ENCODE results near the gene ATP8A2.
"Not testable (repeated sequence)": the region's sequence is repeated elsewhere in the genome, so short reads cannot be mapped to it uniquely, and the experiment has no call there.

ATP8A2 gene

DNA sequence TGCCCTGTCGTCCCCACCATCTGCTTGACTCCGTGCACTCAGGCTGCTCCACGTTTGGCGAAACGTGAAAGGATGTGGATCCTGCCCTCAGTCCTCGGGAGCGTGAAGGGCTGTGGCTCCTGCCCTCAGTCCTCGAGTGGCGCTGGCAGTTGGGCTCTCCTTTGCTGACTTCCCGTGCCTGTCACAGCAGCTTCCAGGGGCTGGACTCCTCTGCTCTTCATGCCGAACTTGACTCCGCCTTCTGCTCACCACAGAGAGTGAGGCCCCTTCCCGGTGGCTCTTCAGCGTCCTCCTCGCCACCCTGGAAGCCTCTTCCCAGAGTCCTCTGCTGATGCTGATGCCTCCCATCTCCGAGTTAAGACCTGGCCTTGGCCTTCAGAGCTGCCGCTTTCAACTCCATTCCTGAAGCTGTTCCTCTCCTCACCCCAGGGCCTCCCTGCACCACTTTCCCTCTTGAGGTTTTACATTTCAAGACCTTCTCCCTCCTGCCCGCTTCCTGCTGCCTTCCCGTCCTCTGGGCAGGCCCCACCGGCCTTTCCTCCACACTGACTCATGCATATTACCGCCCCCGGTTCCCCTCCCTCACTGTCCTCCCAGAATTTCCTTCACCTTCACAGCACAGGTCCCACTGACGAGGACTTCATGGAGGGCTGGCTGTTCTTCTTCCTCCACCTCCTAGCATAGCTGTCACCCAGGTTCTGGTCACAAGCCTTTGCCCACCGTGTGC is 568.4 kb downstream of the ATP8A2 start:
- peak in 1 of 2 experiments; percentile 8 for DNase-seq

DNA sequence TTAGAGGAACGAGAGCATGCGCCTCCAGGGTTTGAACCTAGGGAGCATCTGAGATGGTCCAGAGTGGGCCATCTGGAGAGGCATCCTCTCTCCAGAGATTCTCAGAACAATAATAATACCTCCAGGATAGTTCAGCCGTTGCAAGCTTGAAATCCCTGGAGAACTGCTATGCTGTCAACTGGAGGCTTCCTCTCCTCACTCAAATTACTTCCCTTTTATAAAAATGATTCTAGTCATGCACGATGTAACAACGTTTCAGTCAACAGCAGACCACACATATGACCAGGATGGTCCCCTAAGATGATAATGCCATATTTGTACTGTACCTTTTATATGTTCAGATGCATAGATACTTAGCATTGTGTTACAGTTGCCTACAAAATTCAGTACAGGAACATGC is 571.3 kb downstream of the ATP8A2 start:
- DNase-seq = no peak

DNA sequence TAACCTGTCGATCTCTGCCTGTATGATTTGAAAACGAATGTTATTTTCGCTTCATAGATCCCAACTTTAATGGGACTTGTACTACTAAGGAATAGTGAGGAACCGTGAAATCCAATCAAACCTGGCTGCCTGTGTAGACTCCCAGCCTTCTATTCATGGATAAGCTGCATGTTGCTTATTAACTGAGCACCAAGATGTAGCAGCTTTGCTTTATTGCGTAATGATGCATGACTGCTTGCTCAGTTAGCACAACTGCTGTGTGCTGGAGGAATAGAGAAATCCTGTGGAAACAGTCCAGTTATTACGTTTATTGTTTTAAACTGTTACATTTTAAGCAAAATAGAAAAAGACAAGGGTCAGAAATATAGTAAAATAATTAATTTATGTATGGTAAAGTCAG is 571.9 kb downstream of the ATP8A2 start:
- DNase-seq = no peak

DNA sequence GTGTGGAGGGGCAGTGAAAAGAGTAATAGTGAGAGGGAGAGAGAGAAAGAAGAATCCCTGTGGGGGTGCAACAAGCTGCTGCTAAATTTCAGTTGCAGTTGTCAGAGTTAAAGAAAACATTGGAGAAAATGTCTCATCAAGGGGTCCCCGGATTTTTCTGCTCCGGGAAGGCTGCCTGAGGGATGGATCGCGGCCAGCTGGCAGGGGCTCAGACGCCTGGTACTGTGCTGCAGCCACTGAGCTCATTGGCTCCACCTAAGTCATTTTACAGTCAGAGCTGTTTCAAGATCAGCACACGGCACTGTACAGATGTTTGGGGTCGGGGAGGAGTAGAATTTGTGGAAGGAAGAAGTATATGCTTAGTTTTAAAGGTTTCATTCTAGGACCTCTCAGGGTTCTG is 573.8 kb downstream of the ATP8A2 start:
- DNase-seq = no peak

DNA sequence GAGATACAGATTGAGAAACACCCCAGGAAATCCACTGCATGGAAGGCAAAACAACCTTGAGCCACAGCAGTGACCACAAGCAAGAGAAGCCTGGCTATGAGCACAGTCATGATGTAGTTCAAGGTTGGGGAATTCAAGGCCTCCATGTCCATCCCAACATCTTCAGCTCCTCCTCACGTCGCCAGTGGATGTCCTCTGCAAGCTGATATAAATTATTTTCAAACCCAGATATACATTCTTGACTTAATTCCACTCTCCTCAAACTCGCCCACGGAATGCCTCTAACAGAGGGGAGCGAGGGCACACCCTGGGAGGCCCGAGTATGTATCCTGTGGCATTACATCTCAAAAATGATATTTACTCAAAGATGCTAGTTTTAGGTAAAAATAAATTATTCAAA is 574.5 kb downstream of the ATP8A2 start:
- no peak for DNase-seq

DNA sequence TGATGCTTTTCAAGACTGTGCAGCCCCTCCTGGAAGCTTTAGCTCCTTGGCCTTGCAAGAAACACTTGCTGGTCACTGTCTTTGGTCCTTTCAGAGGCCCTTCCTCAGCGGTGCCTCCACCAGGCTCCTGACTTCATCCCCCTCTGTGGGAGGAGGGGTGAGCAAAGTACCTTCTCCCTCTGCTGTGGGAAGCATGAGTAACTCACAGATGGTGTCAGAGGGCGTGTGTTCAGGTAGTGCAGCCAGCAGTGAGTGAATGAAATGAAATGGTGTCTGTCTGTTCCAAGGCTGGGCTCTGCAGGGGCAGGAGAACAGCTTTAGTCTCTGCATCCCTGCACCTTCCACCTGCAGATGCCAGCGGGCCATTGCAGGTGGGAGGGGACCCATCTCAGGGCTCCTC is 577.1 kb downstream of the ATP8A2 start:
- DNase-seq = no peak

DNA sequence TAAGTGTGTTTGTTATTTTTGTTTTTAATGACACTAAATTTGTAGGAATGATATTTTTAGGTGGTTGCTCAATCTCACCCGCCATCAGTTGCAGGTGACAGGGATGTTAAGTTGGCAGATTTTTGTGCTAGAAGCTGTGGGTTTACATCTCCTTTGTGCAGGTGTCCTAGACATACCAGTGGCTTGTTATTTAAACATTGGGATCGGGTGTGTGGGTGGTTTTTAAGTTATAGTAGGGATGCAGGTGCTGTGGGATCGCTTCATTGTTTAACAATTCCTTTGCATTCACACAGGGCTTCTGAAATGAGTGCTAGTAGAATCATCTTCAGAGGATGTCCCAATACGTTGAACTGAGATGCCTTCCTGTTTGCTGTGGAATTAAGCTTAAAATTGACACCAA is 580.1 kb downstream of the ATP8A2 start:
- DNase-seq = no peak

DNA sequence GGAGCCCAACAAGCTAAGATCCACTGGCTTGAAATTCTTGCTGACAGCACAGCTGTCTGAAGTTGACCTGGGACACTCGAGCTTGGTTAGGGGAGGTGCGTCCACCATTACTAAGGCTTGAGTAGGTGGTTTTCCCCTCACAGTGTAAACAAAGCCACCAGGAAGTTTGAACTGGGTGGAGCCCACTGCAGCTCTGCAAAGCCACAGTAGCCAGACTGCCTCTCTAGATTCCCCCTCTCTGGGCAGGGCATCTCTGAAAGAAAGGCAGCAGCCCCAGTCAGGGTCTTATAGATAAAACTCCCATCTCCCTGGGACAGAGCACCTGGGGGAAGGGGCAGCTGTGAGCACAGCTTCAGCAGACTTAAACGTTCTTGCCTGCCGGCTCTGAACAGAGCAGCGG is 582.3 kb downstream of the ATP8A2 start:
- not testable (repeated sequence) for DNase-seq

DNA sequence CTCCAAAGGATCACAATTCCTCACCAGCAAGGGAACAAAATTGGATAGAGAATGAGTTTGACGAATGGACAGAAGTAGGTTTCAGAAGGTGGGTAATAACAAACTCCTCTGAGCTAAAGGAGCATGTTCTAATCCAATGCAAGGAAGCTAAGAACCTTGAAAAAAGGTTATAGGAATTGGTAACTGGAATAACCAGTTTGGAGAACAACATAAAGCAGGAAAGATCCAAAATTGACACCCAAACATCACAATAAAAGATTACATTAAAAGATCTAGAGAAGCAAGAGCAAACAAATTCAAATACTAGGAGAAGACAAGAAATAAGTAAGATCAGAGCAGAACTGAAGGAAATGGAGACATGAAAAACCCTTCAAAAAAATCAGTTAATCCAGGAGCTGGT is 583.2 kb downstream of the ATP8A2 start:
- not testable (repeated sequence) for DNase-seq

DNA sequence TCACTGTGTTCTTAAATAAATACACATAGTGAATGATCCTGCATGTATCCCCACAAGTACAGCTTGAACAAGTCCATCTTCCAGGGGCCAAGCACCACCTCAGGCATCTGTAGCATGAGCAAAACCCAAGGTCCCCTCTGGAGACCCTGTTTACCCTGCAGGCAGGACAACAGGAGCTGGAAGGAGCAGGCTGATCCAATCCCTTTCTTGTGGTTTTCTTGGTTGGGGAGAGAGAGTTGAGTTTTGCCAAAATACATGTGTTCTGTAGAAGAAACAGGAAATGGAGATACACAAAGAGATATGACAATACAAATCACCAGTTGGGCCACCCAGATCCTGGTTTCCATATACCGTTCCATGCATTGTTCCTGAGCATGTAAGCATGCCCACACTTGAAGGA is 587.2 kb downstream of the ATP8A2 start:
- no peak for DNase-seq

DNA sequence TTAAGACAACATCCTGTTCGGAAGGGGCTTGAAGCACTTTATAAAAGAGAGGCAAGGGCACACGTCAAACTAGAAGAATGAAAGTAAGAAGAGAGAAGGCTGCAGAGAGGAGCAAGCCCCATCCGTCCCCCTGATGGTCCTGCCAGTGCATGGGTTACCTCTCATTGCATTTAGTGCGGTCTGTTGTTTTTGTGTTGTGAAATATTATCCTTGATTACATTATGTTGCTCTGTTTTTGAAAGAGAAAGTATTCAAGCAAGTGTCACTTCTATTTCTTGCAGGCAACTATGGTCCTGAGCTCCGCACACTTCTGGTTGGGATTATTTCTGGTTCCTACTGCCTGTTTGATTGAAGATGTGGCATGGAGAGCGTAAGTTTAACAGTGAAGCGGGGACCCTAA is 589.5 kb downstream of the ATP8A2 start:
- DNase-seq = no peak

DNA sequence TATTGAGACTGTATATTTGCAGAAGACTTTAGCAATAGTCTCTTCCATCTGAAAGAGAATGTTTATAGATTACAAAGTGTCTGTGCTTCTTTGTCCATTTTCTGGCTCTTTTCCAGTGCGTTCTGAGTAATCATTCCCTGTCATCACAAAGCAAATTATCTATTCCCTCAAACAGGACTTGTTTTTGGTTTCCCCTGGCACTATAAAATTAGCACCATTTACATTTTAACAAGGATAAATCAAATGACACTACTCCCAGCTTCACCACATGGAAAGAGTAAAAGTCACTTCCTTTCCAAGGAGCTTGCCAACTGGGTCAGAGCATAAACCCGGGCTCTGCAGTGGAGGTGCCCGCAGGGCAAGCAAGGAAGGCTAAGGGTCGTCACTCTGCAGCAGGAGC is 591.9 kb downstream of the ATP8A2 start:
- no peak for DNase-seq

DNA sequence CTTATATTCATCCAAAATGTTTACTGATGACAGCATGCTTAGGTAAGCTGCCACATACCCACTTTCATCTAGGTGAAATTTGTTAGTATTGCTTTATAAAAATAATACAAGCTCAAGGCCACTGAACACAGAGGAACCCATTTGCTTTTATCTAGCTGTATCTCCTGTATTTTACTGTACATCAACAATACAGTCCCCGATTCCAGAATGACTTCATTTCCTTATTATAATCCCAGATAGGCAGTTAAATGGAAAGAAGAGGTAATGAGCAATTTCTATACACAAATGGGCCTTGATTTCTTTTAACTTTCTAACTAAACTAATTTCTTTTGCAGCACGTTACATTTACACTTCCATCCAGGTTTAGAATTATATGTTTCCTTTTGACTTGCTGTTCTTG is 593.8 kb downstream of the ATP8A2 start:
- DNase-seq = no peak

DNA sequence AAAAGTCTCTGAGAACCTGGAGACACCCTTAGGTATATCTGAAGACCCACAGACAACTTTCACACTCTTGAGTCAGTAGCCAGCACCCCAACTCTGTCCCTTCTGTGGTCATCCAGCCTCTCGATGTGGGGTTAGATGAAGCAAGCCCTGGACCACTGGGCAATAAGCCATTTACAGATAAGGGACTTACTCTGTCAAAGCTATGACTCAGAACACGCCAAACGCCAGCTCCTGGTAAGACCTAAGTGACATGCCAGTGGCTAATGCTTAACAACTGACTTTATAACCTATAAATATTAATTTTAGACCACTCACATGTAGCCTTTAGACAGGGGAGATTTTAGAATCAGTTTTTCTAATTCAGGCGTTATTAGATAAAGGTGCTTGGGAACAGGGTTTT is 594.3 kb downstream of the ATP8A2 start:
- DNase-seq = no peak

DNA sequence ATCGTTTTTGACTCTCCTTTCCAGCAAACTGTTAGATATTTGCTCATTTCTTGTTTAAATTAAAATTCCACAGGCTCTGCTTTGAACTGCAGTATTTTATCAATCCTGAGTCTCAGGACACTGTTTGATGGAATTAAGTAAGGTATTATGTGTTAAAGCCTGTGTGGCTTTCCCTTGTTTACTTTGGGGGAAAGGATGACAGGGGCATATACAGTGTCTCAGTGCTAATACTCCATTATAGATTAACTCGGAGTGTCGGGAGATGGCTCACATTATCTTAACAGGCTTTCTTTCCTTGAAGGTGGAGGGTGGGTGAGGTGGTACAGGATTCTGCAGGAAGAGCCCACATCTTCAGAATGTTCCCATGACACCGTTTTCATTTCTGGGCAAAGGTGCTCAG is 595.4 kb downstream of the ATP8A2 start:
- DNase-seq = no peak

DNA sequence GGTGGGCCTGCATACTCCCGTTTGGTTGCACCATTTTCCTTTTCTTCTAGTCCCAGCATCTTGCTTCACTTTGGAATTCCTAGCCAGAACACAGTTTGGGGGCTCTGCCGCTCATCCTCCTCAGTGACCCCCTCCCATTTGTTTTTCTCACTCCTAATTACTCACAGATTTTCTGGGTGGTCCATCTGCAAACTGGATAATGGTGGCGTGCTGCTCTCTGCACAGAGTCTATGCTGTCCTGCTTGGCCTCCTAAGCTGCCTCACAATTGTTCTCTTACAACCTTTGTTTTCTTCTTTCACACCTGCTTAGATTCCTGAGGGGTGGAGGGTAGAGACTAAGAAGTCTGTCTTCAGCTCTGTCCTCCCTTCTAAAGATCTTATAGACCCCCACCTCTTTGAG is 599.3 kb downstream of the ATP8A2 start:
- no peak for DNase-seq

DNA sequence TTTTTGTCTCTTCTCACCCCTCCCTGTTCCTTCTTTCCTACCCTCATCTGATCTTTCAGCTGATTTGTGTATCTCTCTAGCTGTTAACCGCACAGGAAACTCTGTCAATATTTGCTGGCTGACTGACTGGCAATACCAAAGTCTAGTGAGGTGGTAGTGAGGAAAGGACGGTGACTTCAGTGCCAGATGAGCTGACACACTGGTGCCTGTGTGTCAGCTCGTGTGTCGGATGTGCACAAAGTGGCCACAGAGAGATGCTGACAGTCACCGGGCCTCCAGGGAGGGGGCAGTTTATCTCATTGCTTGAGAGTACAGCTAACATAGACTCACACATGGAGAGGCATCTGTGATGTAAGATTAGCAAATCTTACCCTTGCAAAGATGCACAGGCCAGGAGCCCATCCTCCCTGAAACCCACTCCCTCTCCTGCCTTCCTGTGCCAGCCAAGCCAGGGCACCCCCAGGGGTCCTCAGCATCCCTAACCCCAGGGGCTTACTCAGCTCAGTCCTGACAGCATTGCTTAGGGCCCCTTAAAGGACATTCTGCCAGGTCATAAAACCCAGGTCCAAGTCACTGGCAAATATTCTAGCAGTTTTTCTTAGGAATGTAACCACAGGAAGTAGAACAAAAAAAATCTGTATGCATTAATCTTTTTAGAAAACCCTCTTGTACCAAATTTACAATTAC is 599.8 kb downstream of the ATP8A2 start:
- no peak for DNase-seq

DNA sequence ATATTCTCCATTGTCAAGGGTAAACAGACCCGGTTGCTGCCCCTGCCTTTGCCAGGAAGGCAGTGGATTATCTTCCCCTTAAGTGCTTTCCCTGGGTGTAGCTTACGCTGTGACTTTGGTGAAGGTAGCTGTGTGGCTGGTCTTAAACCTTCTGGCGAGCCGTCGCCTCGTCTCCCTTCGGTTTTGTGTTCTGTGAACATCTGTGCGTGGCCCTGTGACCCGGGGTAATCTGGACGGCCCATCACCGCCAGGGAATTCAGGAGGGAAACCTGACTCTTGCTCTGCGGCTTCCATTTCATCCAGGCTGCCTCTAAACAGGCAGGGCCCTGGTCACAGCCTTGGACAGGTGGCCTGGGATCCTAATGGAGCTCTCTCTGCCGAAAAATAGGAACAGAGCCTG is 601.3 kb downstream of the ATP8A2 start:
- no peak for DNase-seq

DNA sequence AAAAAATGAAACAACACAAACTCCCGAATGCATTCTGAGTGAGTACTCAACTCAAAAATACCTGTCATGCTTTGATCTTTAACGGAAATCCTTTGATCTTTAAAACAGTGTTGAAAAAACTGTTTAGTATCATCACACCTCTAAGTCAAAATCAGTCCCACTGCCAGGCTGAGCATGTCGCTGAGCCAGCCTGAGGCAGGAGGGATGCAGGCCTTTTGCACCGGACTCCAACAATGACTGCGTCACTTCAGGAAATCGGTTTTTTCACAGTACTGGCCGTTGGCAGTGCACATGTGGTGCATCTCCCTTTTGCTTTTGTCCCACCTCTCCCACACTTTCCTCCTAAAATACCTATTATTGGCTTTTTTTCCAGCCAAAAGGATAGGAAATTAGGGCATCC is 601.8 kb downstream of the ATP8A2 start:
- DNase-seq = no peak

DNA sequence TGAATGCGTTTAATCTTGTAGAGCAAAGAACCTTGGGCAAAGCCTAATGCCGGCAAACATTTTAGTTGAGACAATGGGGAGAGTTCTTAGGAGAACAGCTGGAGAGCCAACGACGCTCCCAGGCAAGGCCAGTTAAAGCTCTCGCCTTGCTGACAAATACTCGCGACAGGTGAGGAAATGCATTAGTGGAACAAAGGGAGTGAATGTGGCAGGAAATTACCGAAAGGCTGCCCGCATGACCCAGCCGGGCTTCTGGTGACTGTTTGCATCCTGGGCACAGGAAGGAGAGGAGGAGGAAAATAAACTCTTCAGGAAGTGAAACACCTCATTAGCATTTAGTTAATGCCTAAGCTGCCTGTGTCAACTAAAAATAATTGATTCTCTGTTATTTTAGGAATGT is 605.4 kb downstream of the ATP8A2 start:
- DNase-seq = no peak

DNA sequence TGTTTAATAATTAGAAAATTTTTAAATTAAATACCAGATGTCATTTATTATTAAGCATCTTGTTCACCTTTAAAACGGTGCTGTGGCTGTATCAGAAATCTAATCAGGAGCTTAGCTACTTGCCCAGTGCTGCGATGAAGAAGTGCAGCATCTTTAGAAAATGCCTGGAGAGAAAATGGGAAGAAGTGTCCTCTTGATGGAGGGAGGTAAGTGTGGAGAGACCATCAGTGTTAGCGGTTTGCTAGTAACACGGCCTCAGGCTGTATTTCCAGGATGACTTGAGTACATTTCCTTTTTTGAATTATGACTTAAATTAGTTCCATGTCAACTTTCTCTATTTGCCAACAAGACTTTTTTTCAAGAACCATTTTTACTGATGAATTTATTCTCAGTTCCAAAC is 605.9 kb downstream of the ATP8A2 start:
- no peak for DNase-seq

DNA sequence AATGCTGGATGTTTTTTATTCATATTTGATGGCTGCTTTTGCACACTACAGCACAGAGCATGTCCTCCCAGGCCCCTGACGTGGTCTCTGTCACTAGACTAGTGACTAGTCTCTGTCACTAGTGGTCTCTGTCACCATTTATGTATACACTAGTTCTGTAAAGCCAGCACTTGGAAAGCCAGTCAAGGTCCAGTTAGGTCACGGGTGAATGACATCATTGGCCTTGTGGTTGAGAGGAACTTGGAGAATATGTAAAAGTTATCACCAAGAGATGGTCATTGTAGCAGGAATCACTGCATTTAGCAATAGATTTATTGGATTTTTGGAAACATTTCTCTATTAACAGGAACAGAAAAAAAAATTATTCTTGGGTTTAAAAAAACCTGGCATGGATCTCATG is 607.2 kb downstream of the ATP8A2 start:
- DNase-seq = no peak

DNA sequence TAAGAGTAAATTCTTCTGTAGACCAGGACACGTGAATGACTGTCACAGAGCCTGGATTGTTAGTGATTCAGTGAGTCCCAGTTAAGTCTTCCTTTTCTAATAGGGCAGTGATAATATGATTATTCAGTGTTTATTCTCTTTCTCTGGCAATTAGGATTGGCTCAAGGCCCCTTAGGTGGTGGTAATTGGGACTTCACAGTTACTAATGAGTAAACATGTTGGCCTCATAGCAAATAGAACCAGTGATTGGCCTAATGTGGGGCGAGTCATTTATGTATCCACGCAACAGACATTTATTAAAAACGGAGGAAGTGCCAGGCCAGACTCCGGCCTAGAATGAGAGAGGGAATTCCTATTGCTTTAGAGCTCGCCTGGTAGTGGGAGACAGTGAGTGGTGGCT is 607.6 kb downstream of the ATP8A2 start:
- no peak for DNase-seq

DNA sequence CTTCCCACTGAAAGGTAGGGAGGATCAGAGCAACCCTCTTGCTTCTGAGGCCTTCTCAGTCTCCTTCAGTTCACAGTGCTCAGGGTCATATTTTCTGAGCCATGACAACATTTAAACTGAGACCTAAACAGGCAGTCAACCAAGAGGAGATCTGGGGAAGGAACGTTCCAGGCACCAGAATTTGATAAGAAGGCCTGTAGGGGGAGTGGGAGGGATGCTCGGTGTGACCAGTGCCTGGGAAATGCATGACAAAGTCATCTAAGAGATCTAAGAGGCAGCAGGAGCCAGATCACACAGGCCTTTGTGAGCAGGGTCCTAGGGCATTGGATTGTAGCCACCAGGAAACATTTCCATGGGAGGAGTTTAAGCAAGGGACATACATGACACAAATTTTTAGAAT is 608.5 kb downstream of the ATP8A2 start:
- DNase-seq = peak; percentile 17 to 56

DNA sequence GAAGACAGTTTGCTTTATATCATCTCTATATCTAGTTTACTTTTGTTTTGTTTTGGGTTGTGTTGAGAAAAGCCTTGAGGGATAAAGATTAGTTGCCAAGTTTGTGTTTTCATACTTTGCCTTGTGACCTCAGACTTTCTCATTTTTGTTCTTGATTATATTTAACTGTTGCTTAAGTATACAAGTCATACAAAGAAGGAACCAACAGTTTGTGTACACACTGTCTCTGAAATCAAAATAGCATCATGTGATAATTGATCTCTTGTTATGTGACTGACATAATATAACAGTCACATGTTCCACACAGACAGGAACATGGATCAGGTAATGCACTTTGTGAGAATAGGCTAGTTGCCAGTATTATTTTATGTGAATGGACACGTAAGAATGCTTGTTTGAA is 609.3 kb downstream of the ATP8A2 start:
- DNase-seq = no peak
